DND-41 (cell line): ENCODE measurements around the gene BAAT.
A peak's percentile ranks its signal among the peaks of the same experiment; 100 is the strongest.

ENCODE experiments used
- ATAC-seq: fragments of 200-7000 bp; cut with Tn5 transposase; 3 replicates; pipeline ENCODE4 v1.9.1; 2021; ENCODE audit warnings: low read depth; ENCODE audit not compliant: insufficient read depth
- DNase-seq: peaks from one replicate; pipeline ENCODE4 v3.0.0-alpha.2; 2020
- H2AFZ ChIP-seq: 2 replicates; pipeline ENCODE4 v1.6.0; 2012; ENCODE audit warnings: low read depth, low read length
- H3K27ac ChIP-seq: 2 replicates; pipeline ENCODE4 v1.5.1; 2012; ENCODE audit warnings: low read length, inconsistent platforms
- H3K27me3 ChIP-seq: fragments of 200-600 bp; sonication (generic); 2 replicates; pipeline ENCODE4 v1.6.0; 2012; ENCODE audit warnings: low read length, mild to moderate bottlenecking, inconsistent platforms; ENCODE audit not compliant: insufficient read depth, poor library complexity
- H3K36me3 ChIP-seq: 2 replicates; pipeline ENCODE4 v1.5.1; 2012; ENCODE audit warnings: low read length, inconsistent platforms; ENCODE audit not compliant: insufficient read depth
- H3K4me1 ChIP-seq: 2 replicates; pipeline ENCODE4 v1.5.1; 2012; ENCODE audit warnings: mild to moderate bottlenecking, low read length; ENCODE audit not compliant: insufficient read depth
- H3K4me2 ChIP-seq: 2 replicates; pipeline ENCODE4 v1.6.0; 2012; ENCODE audit warnings: mild to moderate bottlenecking, moderate library complexity, low read length, inconsistent platforms; ENCODE audit not compliant: insufficient read depth
- H3K4me3 ChIP-seq, 2 experiments: fragments of 200-600 bp in 1 of 2; shearing (Covaris generic) in 1 of 2; 2 replicates each; pipeline ENCODE4 v1.5.1; 2012 to 2016; ENCODE audit warnings: inconsistent platforms in 2 of 2, low read length in 2 of 2, mild to moderate bottlenecking in 2 of 2, low read depth in 1 of 2, moderate library complexity in 1 of 2
- H3K79me2 ChIP-seq: 2 replicates; pipeline ENCODE4 v1.6.0; 2012; ENCODE audit warnings: low read length, inconsistent platforms; ENCODE audit not compliant: insufficient read depth
- H3K9ac ChIP-seq: 2 replicates; pipeline ENCODE4 v1.6.0; 2012; ENCODE audit warnings: low read depth, mild to moderate bottlenecking, inconsistent platforms, low read length, moderate library complexity
- H3K9me3 ChIP-seq: 2 replicates; pipeline ENCODE4 v1.5.1; 2012; ENCODE audit warnings: low read length, moderate library complexity, mild to moderate bottlenecking, inconsistent platforms; ENCODE audit not compliant: insufficient read depth, severe bottlenecking
- H4K20me1 ChIP-seq: 2 replicates; pipeline ENCODE4 v1.6.0; 2012; ENCODE audit warnings: low read length; ENCODE audit not compliant: insufficient read depth
- EZH2 ChIP-seq: IDR thresholded peaks from 3 replicates; pipeline ENCODE4 v1.6.1; 2012; ENCODE audit warnings: borderline replicate concordance, low read depth, mild to moderate bottlenecking, moderate library complexity, low read length, inconsistent platforms; ENCODE audit not compliant: severe bottlenecking
- TF ChIP-seq, protein P1 (sequence below): IDR thresholded peaks from 2 replicates; pipeline ENCODE4 v1.5.1; 2012; ENCODE audit warnings: borderline replicate concordance, low read length, moderate library complexity, mild to moderate bottlenecking; ENCODE audit not compliant: poor library complexity, severe bottlenecking; ENCODE audit errors: extremely low read depth

The BAAT gene

DNA sequence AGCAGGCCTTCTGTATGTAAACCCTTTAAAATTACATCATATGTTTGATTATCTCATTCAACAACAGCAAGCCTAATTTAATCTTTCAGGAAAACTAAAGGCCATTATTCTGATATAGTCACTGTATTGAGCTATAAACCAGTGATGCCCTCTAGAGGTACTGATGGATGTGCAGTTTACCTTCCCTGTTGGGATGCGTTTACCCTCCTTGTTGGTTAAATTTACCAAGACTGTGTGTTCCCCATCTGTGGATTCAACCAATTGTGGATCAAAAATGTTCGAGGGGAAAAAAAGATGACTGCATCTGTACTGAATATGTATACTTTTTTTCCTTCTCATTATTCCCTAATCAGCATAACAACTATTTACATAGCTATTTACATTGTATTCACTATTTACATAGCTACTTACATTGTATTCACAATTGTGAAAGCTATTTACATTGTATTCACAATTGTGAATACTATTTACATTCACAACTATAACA lies 3.7 kb upstream of the BAAT start:
- H3K9me3 ChIP-seq = peaks cover 14% of the 10 kb centered on the region
- no peak for DNase-seq
- H3K4me2 ChIP-seq = no peak overlapping the region
- no peak overlapping the region for H2AFZ ChIP-seq
- peaks cover 3% of the 10 kb centered on the region; the same call in 1 of the 2 replicates for H4K20me1 ChIP-seq
- H3K4me3 ChIP-seq = no peak overlapping the region
- peaks cover 40% of the 10 kb centered on the region; the same call in 1 of the 2 replicates for H3K36me3 ChIP-seq
- H3K27ac ChIP-seq = no peak overlapping the region
- no peaks in the 10 kb centered on the region for H3K27me3 ChIP-seq
- ATAC-seq = no peak
- peaks cover 28% of the 10 kb centered on the region for H3K79me2 ChIP-seq
- H3K4me1 ChIP-seq = no peaks in the 10 kb centered on the region
- H3K9ac ChIP-seq = no peak overlapping the region
- TF ChIP-seq, protein P1, sequence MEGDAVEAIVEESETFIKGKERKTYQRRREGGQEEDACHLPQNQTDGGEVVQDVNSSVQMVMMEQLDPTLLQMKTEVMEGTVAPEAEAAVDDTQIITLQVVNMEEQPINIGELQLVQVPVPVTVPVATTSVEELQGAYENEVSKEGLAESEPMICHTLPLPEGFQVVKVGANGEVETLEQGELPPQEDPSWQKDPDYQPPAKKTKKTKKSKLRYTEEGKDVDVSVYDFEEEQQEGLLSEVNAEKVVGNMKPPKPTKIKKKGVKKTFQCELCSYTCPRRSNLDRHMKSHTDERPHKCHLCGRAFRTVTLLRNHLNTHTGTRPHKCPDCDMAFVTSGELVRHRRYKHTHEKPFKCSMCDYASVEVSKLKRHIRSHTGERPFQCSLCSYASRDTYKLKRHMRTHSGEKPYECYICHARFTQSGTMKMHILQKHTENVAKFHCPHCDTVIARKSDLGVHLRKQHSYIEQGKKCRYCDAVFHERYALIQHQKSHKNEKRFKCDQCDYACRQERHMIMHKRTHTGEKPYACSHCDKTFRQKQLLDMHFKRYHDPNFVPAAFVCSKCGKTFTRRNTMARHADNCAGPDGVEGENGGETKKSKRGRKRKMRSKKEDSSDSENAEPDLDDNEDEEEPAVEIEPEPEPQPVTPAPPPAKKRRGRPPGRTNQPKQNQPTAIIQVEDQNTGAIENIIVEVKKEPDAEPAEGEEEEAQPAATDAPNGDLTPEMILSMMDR = peak; percentile 12
- no peak for TF ChIP-seq EZH2

DNA sequence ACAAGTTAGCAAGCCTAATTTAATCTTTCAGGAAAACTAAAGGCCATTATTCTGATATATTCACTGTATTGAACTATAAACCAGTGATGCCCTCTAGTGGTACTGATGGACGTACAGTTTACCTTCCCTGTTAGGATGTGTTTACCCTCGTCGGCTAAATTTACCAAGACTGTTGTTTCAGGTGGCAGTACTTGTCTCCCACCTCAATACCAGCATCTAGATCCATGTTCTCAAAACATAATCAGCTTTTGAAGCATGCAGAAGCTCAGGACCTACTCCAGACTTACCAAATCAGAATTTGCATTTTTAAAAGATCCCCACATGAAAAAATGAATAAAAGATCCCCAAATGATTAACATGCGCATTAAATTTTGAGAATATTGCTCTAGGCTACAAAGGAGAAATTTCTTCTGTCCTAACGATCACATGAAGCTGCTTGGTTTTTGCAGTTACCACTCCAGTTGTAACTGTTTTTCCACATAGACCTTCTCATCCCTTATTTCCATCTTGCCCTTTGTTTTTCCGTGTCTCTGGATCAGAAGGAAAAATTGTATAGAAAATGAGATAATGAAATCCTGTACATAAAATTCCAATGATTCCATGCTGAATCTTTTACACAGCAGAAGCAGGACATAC lies 3.2 kb upstream of the BAAT start:
- Histone ChIP-seq H3K4me3 (no peak overlapping the region), H2AFZ (no peak overlapping the region), H3K27me3 (no peaks in the 10 kb centered on the region), H3K4me2 (no peak overlapping the region), H3K36me3 (peaks cover 38% of the 10 kb centered on the region; the same call in 1 of the 2 replicates), H4K20me1 (peaks cover under 1% of the 10 kb centered on the region; the same call in 1 of the 2 replicates), H3K79me2 (peaks cover 23% of the 10 kb centered on the region), H3K9me3 (peaks cover 11% of the 10 kb centered on the region), H3K27ac (no peak overlapping the region), H3K9ac (no peak overlapping the region), H3K4me1 (no peaks in the 10 kb centered on the region)
- ATAC-seq (peak; percentile 55; the same call in 1 of the 3 replicates), DNase-seq (no peak)
- TF ChIP-seq EZH2 = no peak
- TF ChIP-seq, protein P1 = peak; percentile 47

DNA sequence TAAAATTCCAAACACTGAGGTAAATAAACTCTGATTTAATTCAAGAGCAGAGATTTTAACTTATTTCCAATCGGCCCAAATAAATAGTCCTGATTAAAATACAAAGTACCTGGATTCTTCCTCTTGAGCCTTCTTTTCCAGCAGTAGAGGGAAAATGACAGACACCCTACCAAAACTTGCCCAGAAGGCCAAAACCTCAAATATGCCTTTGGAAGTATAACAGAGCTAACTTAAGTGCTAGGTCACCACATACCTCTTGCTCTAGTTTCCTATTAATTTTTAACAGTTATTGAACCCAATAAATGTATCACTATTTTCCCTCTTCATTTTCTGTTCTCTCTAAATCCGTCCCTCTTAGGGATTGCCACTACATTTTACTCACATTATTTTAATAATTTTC lies 1.4 kb downstream of the BAAT start:
- H3K9me3 ChIP-seq = peaks cover 10% of the 10 kb centered on the region
- no peak overlapping the region for H3K4me2 ChIP-seq
- no peaks in the 10 kb centered on the region for H3K27me3 ChIP-seq
- no peaks in the 10 kb centered on the region for H3K4me1 ChIP-seq
- H4K20me1 ChIP-seq = no peaks in the 10 kb centered on the region
- TF ChIP-seq, protein P1 = no peak
- no peak for TF ChIP-seq EZH2
- no peak for ATAC-seq
- H2AFZ ChIP-seq = no peak overlapping the region
- H3K4me3 ChIP-seq = no peak overlapping the region
- H3K79me2 ChIP-seq = no peaks in the 10 kb centered on the region
- no peak overlapping the region for H3K9ac ChIP-seq
- H3K27ac ChIP-seq = no peak overlapping the region
- DNase-seq = no peak
- H3K36me3 ChIP-seq = peaks cover 7% of the 10 kb centered on the region; the same call in 1 of the 2 replicates
